Activated naive CD8-positive, alpha-beta T cell treated with anti-CD3 and anti-CD28 coated beads, Interleukin-2, amount 50 U/mL, for 24 hours (primary cell): Measurements from ENCODE around the gene KPNA2.

Source experiments
- ATAC-seq: fragments of 150-1000 bp; cut with Tn5 transposase; one replicate; pipeline ENCODE4 v1.10.0; 2021
- DNase-seq: peaks from one replicate; pipeline ENCODE4 v3.0.0; 2021
- H3K27ac Mint-ChIP-seq: one replicate; pipeline ENCODE4 v1.8.0; 2021; ENCODE audit warnings: mild to moderate bottlenecking, mixed read lengths
- H3K27me3 Mint-ChIP-seq: one replicate; pipeline ENCODE4 v1.8.0; 2021; ENCODE audit warnings: mixed read lengths
- H3K36me3 Mint-ChIP-seq: one replicate; pipeline ENCODE4 v1.8.0; 2021; ENCODE audit warnings: low read depth, mixed read lengths
- H3K4me1 Mint-ChIP-seq: one replicate; pipeline ENCODE4 v1.8.0; 2021; ENCODE audit warnings: mixed read lengths
- H3K4me3 Mint-ChIP-seq: one replicate; pipeline ENCODE4 v1.8.0; 2021; ENCODE audit warnings: mild to moderate bottlenecking, moderate library complexity, mixed read lengths
- H3K9me3 Mint-ChIP-seq: one replicate; pipeline ENCODE4 v1.8.0; 2021; ENCODE audit warnings: mixed read lengths

The KPNA2 gene

DNA sequence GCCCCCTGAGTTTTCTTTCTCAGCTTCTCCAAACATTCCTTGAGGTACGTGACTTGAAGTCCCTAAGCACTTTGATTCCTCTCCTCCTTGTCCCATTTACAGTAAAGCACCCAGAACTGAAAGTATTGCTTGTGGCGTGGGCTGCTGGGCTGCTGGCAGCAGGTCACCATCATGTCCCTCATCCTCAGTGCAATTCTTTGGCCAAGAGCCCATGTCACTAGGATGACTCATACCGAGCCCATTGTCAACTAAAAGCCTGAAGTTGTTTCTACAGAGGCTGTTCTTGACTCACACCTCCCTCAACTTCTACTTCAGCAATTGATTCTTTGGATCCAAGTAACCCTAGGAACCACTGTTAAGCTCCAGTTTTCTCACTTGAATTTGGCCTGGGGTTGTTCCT is 54.3 kb downstream of the KPNA2 start:
- Mint-ChIP-seq H3K27me3 (no peaks in the 10 kb centered on the region), H3K27ac (no peak overlapping the region), H3K9me3 (no peaks in the 10 kb centered on the region), H3K36me3 (no peaks in the 10 kb centered on the region), H3K4me3 (no peak overlapping the region), H3K4me1 (peaks cover 40% of the 10 kb centered on the region)
- peak; percentile 35 for ATAC-seq
- DNase-seq = no peak

DNA sequence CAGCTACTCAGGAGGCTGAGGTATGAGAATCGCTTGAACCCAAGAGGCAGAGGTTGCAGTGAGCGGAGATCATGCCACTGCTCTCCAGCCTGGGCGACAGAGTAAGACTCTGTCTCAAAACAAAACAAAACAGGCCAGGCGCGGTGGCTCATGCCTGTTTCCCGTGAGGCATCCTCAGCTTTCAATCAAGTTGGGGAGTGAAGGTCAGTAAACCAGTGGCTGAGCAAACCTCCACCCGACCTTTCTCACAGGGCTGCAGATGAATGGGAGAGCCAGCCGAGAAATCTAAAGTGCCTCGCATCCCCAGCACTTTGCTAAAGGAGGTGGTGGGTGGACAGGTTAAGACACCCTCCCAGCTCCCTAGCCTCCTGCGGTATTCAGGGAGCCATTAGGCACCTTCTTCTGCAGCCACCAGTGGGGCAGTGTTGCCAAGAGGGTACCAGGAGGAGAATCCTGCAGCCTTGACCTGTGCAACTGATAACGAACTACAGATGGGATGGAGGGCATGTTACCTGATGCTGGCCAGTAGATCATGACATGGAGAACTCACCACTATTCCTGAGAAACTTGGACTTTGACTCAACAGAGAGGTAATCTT is 59.0 kb downstream of the KPNA2 start:
- H3K9me3 Mint-ChIP-seq = no peaks in the 10 kb centered on the region
- H3K27me3 Mint-ChIP-seq = no peaks in the 10 kb centered on the region
- ATAC-seq (no peak), DNase-seq (no peak)
- H3K36me3 Mint-ChIP-seq = no peaks in the 10 kb centered on the region
- peaks cover 6% of the 10 kb centered on the region for H3K4me1 Mint-ChIP-seq
- no peak overlapping the region for H3K4me3 Mint-ChIP-seq
- H3K27ac Mint-ChIP-seq = no peak overlapping the region

DNA sequence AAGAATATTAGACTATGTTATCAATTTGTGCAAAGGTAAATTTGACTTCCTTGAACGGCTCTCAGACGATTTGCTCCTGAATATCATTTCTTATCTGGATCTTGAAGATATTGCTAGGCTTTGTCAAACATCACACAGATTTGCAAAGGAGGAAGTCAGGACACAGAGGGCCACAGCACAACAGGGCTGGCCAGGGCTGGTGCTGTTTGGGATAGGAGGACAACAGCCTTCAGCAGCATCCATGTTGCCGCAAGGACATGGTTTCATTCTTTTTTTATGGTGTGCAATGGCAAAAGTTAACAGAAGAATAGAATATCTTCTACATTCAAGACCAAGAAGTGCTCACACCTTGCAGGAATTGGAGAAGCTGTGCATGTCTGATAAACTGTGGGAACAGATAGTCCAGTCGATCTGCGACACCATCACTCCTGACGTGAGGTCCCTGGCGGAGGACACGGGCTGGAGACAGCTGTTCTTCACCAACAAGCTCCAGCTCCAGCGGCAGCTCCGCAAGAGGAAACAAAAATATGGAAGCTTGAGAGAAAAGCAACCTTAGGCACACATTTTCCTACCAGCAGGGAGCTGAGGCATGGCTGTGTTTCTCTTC is 59.8 kb downstream of the KPNA2 start:
- no peaks in the 10 kb centered on the region for H3K4me1 Mint-ChIP-seq
- H3K27me3 Mint-ChIP-seq = no peaks in the 10 kb centered on the region
- no peak for DNase-seq
- no peaks in the 10 kb centered on the region for H3K36me3 Mint-ChIP-seq
- no peak overlapping the region for H3K27ac Mint-ChIP-seq
- ATAC-seq = no peak
- H3K9me3 Mint-ChIP-seq = no peaks in the 10 kb centered on the region
- no peak overlapping the region for H3K4me3 Mint-ChIP-seq

DNA sequence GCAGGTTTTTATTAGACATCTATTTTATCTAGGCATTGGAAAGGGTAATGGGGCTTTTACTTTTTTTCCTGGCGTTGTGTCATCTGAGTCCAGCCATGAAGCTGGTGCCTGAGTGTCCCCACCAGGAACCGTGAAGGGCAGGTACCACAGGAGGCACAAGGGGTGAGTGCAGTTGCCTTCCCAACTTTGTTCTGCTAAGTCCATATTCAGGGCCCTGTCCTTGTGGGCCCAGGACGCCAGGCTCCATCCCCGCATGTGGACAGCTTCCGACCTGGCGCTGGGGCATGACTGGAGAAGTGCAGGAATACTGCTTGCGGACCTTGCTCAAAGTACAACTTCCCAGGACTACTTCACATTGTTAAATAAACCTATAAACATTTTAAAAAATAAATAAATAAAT is 60.6 kb downstream of the KPNA2 start:
- H3K27me3 Mint-ChIP-seq = no peaks in the 10 kb centered on the region

More for the DNA sequence above, 60.6 kb downstream of the KPNA2 start:
- no peak for DNase-seq
- peaks cover 7% of the 10 kb centered on the region for H3K4me1 Mint-ChIP-seq
- no peaks in the 10 kb centered on the region for H3K9me3 Mint-ChIP-seq
- no peak for ATAC-seq
- H3K27ac Mint-ChIP-seq = no peak overlapping the region
- no peak overlapping the region for H3K4me3 Mint-ChIP-seq
- H3K36me3 Mint-ChIP-seq = no peaks in the 10 kb centered on the region
